ACC112 (cell line): ENCODE data around the gene ZNF662.

Experiments
- H2AFZ ChIP-seq: fragments of 200-600 bp; sonication (generic); one replicate; pipeline ENCODE4 v1.6.0; 2017; ENCODE audit warnings: antibody characterized with exemption, low read length; ENCODE audit not compliant: unreplicated experiment
- H3K27ac ChIP-seq: fragments of 200-600 bp; sonication (generic); 2 replicates; pipeline ENCODE4 v1.5.1; 2014; ENCODE audit warnings: low read depth, mild to moderate bottlenecking, antibody characterized with exemption, low read length, moderate library complexity
- H3K27me3 ChIP-seq: fragments of 200-600 bp; sonication (generic); 2 replicates; pipeline ENCODE4 v1.6.1; 2014; ENCODE audit warnings: mild to moderate bottlenecking, antibody characterized with exemption, low read length, moderate library complexity, mixed read lengths; ENCODE audit not compliant: insufficient read depth
- H3K36me3 ChIP-seq: fragments of 200-600 bp; sonication (generic); 2 replicates; pipeline ENCODE4 v1.6.1; 2016; ENCODE audit warnings: mild to moderate bottlenecking, antibody characterized with exemption, low read length, moderate library complexity, mixed read lengths; ENCODE audit not compliant: insufficient read depth
- H3K4me1 ChIP-seq: fragments of 200-600 bp; sonication (generic); one replicate; pipeline ENCODE4 v1.6.1; 2016; ENCODE audit warnings: low read length, mixed read lengths; ENCODE audit not compliant: insufficient read depth, unreplicated experiment, control insufficient read depth
- H3K4me3 ChIP-seq: fragments of 200-600 bp; sonication (generic); 2 replicates; pipeline ENCODE4 v1.5.1; 2014; ENCODE audit warnings: mild to moderate bottlenecking, low read depth, low read length
- H3K79me2 ChIP-seq: fragments of 200-600 bp; sonication (generic); one replicate; pipeline ENCODE4 v1.6.0; 2016; ENCODE audit warnings: low read length; ENCODE audit not compliant: control insufficient read depth, unreplicated experiment, insufficient read depth

The ZNF662 gene

GRCh38 chr3:42887084-42887483 is 18.9 kb upstream of the ZNF662 start:
- Histone ChIP-seq H3K36me3 (no peaks in the 10 kb centered on the region), H2AFZ (no peak overlapping the region), H3K4me1 (no peaks in the 10 kb centered on the region), H3K27ac (no peak overlapping the region), H3K79me2 (no peaks in the 10 kb centered on the region), H3K27me3 (peaks cover 23% of the 10 kb centered on the region), H3K4me3 (no peak overlapping the region)

- no peak overlapping the region for H2AFZ ChIP-seq
- no peaks in the 10 kb centered on the region for H3K79me2 ChIP-seq
- H3K4me3 ChIP-seq, result no peak overlapping the region
- H3K27ac ChIP-seq, result no peak overlapping the region
- H3K4me1 ChIP-seq, result no peaks in the 10 kb centered on the region
- H3K36me3 ChIP-seq, result no peaks in the 10 kb centered on the region
- peaks cover 28% of the 10 kb centered on the region for H3K27me3 ChIP-seq
Observed at GRCh38 chr3:42891042-42891441, 14.9 kb upstream of the ZNF662 start.

- no peaks in the 10 kb centered on the region for H3K79me2 ChIP-seq
- H3K36me3 ChIP-seq, result no peaks in the 10 kb centered on the region
- no peaks in the 10 kb centered on the region for H3K4me1 ChIP-seq
- peaks cover 34% of the 10 kb centered on the region for H3K27me3 ChIP-seq
- no peak overlapping the region for H3K27ac ChIP-seq
- no peak overlapping the region for H2AFZ ChIP-seq
- H3K4me3 ChIP-seq, result no peak overlapping the region
Observed at GRCh38 chr3:42892169-42892568, 13.8 kb upstream of the ZNF662 start.

GRCh38 chr3:42892807-42893206 is 13.1 kb upstream of the ZNF662 start:
- Histone ChIP-seq H3K27ac (no peak overlapping the region), H3K4me1 (no peaks in the 10 kb centered on the region), H3K4me3 (no peak overlapping the region), H2AFZ (no peak overlapping the region), H3K27me3 (peaks cover 30% of the 10 kb centered on the region), H3K36me3 (no peaks in the 10 kb centered on the region), H3K79me2 (no peaks in the 10 kb centered on the region)

GRCh38 chr3:42894698-42895579 is 11.0 kb upstream of the ZNF662 start:
- H3K4me1 ChIP-seq, result no peaks in the 10 kb centered on the region
- H3K4me3 ChIP-seq, result no peak overlapping the region
- no peak overlapping the region for H3K27ac ChIP-seq
- H3K79me2 ChIP-seq, result no peaks in the 10 kb centered on the region
- H3K36me3 ChIP-seq, result no peaks in the 10 kb centered on the region
- H3K27me3 ChIP-seq, result peaks cover 18% of the 10 kb centered on the region
- H2AFZ ChIP-seq, result no peak overlapping the region

GRCh38 chr3:42895580-42895868 is 10.4 kb upstream of the ZNF662 start:
- Histone ChIP-seq H3K4me3 (no peak overlapping the region), H3K79me2 (no peaks in the 10 kb centered on the region), H3K36me3 (no peaks in the 10 kb centered on the region), H3K4me1 (no peaks in the 10 kb centered on the region), H3K27me3 (peaks cover 18% of the 10 kb centered on the region), H2AFZ (no peak overlapping the region), H3K27ac (no peak overlapping the region)

- no peaks in the 10 kb centered on the region for H3K36me3 ChIP-seq
- no peak overlapping the region for H2AFZ ChIP-seq
- peaks cover 21% of the 10 kb centered on the region; the same call in 1 of the 2 replicates for H3K27me3 ChIP-seq
- H3K79me2 ChIP-seq, result no peaks in the 10 kb centered on the region
- no peak overlapping the region for H3K4me3 ChIP-seq
- no peaks in the 10 kb centered on the region for H3K4me1 ChIP-seq
- no peak overlapping the region for H3K27ac ChIP-seq
Observed at GRCh38 chr3:42898896-42899675, 6.9 kb upstream of the ZNF662 start.

- Histone ChIP-seq H2AFZ (no peak overlapping the region), H3K36me3 (no peaks in the 10 kb centered on the region), H3K79me2 (no peaks in the 10 kb centered on the region), H3K27me3 (peaks cover 21% of the 10 kb centered on the region; the same call in 1 of the 2 replicates), H3K4me1 (no peaks in the 10 kb centered on the region), H3K4me3 (no peak overlapping the region), H3K27ac (no peak overlapping the region)
Observed at GRCh38 chr3:42900226-42901072, 5.5 kb upstream of the ZNF662 start.

- Histone ChIP-seq H2AFZ (no peak overlapping the region), H3K36me3 (no peaks in the 10 kb centered on the region), H3K4me3 (no peak overlapping the region), H3K27me3 (peaks cover 21% of the 10 kb centered on the region; the same call in 1 of the 2 replicates), H3K79me2 (no peaks in the 10 kb centered on the region), H3K4me1 (no peaks in the 10 kb centered on the region), H3K27ac (no peak overlapping the region)
Observed at GRCh38 chr3:42901073-42901415, 4.9 kb upstream of the ZNF662 start.

- Histone ChIP-seq H2AFZ (no peak overlapping the region), H3K27ac (no peak overlapping the region), H3K4me3 (no peak overlapping the region), H3K4me1 (no peaks in the 10 kb centered on the region), H3K36me3 (no peaks in the 10 kb centered on the region), H3K79me2 (no peaks in the 10 kb centered on the region), H3K27me3 (peaks cover 15% of the 10 kb centered on the region; the same call in 1 of the 2 replicates)
Observed at GRCh38 chr3:42902257-42902656, 3.7 kb upstream of the ZNF662 start.
